Osteoblast (primary cell): Measurements from ENCODE around the gene SERGEF. TPM values are rescaled to one million over a fixed set of nuclear protein-coding genes. Genes with fewer than 3 reads are reported as not detected.

Source experiments
- DNase-seq: peaks from one replicate; pipeline ENCODE4 v3.0.0; 2011; ENCODE audit warnings: low spot score, mixed read lengths; ENCODE audit not compliant: insufficient read length; ENCODE audit errors: missing footprints
- H2AFZ ChIP-seq: 2 replicates; pipeline ENCODE4 v1.6.0; 2011; ENCODE audit warnings: mild to moderate bottlenecking, low read length
- H3K27ac ChIP-seq: 2 replicates; pipeline ENCODE4 v1.5.1; 2011; ENCODE audit warnings: mild to moderate bottlenecking, low read depth, low read length, moderate library complexity
- H3K27me3 ChIP-seq: 2 replicates; pipeline ENCODE4 v1.6.0; 2012; ENCODE audit warnings: mild to moderate bottlenecking, control low read depth, inconsistent platforms, low read length, moderate library complexity; ENCODE audit not compliant: insufficient read depth
- H3K36me3 ChIP-seq: 2 replicates; pipeline ENCODE4 v1.5.1; 2011; ENCODE audit warnings: mild to moderate bottlenecking, low read length, control low read depth, moderate library complexity; ENCODE audit not compliant: insufficient read depth
- H3K4me1 ChIP-seq: 2 replicates; pipeline ENCODE4 v1.5.1; 2011; ENCODE audit warnings: mild to moderate bottlenecking, low read length, control low read depth, moderate library complexity; ENCODE audit not compliant: insufficient read depth
- H3K4me2 ChIP-seq: 2 replicates; pipeline ENCODE4 v1.6.0; 2011; ENCODE audit warnings: mild to moderate bottlenecking, low read length; ENCODE audit not compliant: insufficient read depth
- H3K4me3 ChIP-seq: fragments of 200-600 bp; sonication (generic); 3 replicates; pipeline ENCODE4 v1.5.1; 2012; ENCODE audit warnings: mild to moderate bottlenecking, low read length, inconsistent platforms; ENCODE audit not compliant: insufficient read depth
- H3K79me2 ChIP-seq: 2 replicates; pipeline ENCODE4 v1.6.0; 2012; ENCODE audit warnings: mild to moderate bottlenecking, low read length, control low read depth, inconsistent platforms; ENCODE audit not compliant: insufficient read depth
- H3K9me3 ChIP-seq: 2 replicates; pipeline ENCODE4 v1.5.1; 2011; ENCODE audit warnings: low read depth, low read length, control low read depth
- H4K20me1 ChIP-seq: 2 replicates; pipeline ENCODE4 v1.6.0; 2012; ENCODE audit warnings: mild to moderate bottlenecking, low read length, control low read depth; ENCODE audit not compliant: insufficient read depth
- total RNA-seq: library from RNA; depleted of rRNA; stranded (reverse); fragments of >200 nt; gene quantifications from 2 replicates; pipeline ENCODE4 v1.2.3, GENCODE V29; 2012
- TF ChIP-seq, protein P1 (sequence below): IDR thresholded peaks from 2 replicates; pipeline ENCODE4 v1.5.1; 2011; ENCODE audit warnings: mild to moderate bottlenecking, low read depth, low read length, moderate library complexity; ENCODE audit errors: extremely low read depth

Gene SERGEF
- total RNA-seq, 1 donor, result 29.7 TPM

DNA sequence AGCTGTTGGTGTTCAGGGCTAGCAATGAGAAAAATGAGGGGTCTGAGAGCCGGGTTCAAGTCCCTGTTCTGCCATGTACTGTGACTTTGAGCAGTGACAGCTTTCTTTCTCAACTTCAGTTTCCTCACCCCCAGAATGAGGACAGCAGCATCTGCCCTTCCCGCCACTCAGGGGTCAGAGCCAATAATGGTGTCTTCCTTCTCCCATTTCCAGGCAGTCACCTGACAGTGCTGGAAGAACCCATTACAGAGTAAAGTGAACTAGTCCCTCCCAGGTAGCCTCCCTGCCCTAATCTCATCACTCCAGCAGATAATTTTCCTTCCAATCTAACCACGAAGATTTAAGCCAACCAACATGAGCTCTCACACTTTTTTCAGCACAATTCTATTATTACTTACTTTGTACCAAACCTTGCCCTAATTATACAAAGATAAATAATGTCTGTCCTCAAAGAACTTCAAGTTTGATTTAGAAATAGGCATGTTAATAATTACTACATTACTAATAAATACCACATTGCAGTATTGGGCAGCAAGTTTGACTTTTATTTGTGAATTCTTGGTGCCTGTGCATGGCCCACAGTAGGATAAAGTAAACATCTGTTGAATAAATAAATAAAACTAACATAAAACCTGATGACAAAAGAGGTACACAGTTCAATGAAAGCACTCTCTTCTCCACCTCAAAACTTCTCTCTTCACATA, 61.0 kb downstream of the SERGEF start:
- peaks cover 15% of the 10 kb centered on the region for H3K4me1 ChIP-seq
- no peaks in the 10 kb centered on the region for H3K9me3 ChIP-seq
- H3K27ac ChIP-seq, result no peak overlapping the region
- TF ChIP-seq, protein P1, sequence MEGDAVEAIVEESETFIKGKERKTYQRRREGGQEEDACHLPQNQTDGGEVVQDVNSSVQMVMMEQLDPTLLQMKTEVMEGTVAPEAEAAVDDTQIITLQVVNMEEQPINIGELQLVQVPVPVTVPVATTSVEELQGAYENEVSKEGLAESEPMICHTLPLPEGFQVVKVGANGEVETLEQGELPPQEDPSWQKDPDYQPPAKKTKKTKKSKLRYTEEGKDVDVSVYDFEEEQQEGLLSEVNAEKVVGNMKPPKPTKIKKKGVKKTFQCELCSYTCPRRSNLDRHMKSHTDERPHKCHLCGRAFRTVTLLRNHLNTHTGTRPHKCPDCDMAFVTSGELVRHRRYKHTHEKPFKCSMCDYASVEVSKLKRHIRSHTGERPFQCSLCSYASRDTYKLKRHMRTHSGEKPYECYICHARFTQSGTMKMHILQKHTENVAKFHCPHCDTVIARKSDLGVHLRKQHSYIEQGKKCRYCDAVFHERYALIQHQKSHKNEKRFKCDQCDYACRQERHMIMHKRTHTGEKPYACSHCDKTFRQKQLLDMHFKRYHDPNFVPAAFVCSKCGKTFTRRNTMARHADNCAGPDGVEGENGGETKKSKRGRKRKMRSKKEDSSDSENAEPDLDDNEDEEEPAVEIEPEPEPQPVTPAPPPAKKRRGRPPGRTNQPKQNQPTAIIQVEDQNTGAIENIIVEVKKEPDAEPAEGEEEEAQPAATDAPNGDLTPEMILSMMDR, result no peak
- no peak for DNase-seq
- no peaks in the 10 kb centered on the region for H3K79me2 ChIP-seq
- H3K27me3 ChIP-seq, result no peaks in the 10 kb centered on the region
- no peak overlapping the region for H2AFZ ChIP-seq
- H3K4me2 ChIP-seq, result no peak overlapping the region
- H3K36me3 ChIP-seq, result no peaks in the 10 kb centered on the region
- H4K20me1 ChIP-seq, result peaks cover 9% of the 10 kb centered on the region
- H3K4me3 ChIP-seq, result no peak overlapping the region

DNA sequence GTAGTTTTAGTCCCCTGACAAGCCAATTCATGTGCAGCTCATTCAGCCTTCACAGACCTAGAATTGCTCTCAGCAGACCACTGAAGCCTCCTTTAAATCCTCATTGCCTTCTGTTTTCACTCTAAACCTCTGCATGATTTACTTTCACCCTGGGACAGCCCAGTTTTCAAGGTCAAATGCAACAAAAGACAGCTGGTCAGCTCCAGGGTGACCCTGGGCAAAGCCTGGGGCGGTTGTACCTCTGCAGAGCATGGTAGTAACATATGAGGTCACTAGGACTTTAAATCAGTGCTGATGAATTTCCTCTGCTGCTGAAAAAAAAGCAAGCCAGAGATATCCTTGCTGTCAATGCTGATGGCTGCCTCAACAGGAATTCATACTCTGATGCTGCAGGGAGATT, 62.2 kb downstream of the SERGEF start:
- H3K4me3 ChIP-seq, result no peak overlapping the region
- no peaks in the 10 kb centered on the region for H3K36me3 ChIP-seq
- TF ChIP-seq, protein P1, result no peak
- peaks cover 9% of the 10 kb centered on the region for H4K20me1 ChIP-seq
- no peak overlapping the region for H2AFZ ChIP-seq
- no peak overlapping the region for H3K27ac ChIP-seq
- DNase-seq, result no peak
- H3K9me3 ChIP-seq, result no peaks in the 10 kb centered on the region
- H3K27me3 ChIP-seq, result no peaks in the 10 kb centered on the region
- peaks cover 15% of the 10 kb centered on the region for H3K4me1 ChIP-seq
- H3K79me2 ChIP-seq, result no peaks in the 10 kb centered on the region
- no peak overlapping the region for H3K4me2 ChIP-seq

- H3K4me2 ChIP-seq, result no peak overlapping the region
- no peak overlapping the region for H3K27ac ChIP-seq
- no peaks in the 10 kb centered on the region for H3K79me2 ChIP-seq
- no peaks in the 10 kb centered on the region for H3K36me3 ChIP-seq
- TF ChIP-seq, protein P1, result no peak
- no peaks in the 10 kb centered on the region for H3K9me3 ChIP-seq
- no peaks in the 10 kb centered on the region for H3K4me1 ChIP-seq
- no peak overlapping the region for H2AFZ ChIP-seq
- no peak overlapping the region for H3K4me3 ChIP-seq
- no peak for DNase-seq
- H4K20me1 ChIP-seq, result peaks cover 2% of the 10 kb centered on the region
- H3K27me3 ChIP-seq, result no peaks in the 10 kb centered on the region
Measured at GRCh38 chr11:17948296-17948695, 64.6 kb downstream of the SERGEF start.

DNA sequence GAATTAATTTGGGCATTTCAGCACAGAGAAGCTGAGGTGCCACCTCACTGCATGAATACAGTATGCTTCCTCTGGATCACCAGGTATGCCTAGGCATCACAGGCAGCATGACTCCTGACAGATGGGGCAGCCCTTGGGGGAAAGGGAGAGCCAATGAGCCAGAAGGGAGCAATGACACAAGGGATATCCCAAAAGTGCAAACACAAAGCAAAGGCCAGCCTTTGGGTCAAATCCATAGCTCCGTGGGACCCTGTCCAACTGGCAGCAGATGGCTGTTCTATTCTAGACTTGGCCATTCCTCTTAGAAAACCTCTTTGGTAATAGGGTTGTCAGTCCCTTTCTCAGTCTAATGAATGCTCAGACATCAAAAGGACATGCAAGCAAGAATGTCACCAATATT, 73.3 kb downstream of the SERGEF start:
- Histone ChIP-seq H3K4me3 (no peak overlapping the region), H4K20me1 (no peaks in the 10 kb centered on the region), H2AFZ (no peak overlapping the region), H3K27ac (no peak overlapping the region), H3K4me1 (no peaks in the 10 kb centered on the region), H3K36me3 (no peaks in the 10 kb centered on the region), H3K27me3 (no peaks in the 10 kb centered on the region), H3K4me2 (no peak overlapping the region), H3K79me2 (no peaks in the 10 kb centered on the region), H3K9me3 (no peaks in the 10 kb centered on the region)
- TF ChIP-seq, protein P1, result no peak
- DNase-seq, result no peak
